Measurements from ENCODE around the gene FEV.

- TF ChIP-seq, protein P1, sequence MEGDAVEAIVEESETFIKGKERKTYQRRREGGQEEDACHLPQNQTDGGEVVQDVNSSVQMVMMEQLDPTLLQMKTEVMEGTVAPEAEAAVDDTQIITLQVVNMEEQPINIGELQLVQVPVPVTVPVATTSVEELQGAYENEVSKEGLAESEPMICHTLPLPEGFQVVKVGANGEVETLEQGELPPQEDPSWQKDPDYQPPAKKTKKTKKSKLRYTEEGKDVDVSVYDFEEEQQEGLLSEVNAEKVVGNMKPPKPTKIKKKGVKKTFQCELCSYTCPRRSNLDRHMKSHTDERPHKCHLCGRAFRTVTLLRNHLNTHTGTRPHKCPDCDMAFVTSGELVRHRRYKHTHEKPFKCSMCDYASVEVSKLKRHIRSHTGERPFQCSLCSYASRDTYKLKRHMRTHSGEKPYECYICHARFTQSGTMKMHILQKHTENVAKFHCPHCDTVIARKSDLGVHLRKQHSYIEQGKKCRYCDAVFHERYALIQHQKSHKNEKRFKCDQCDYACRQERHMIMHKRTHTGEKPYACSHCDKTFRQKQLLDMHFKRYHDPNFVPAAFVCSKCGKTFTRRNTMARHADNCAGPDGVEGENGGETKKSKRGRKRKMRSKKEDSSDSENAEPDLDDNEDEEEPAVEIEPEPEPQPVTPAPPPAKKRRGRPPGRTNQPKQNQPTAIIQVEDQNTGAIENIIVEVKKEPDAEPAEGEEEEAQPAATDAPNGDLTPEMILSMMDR (conservative IDR thresholded peaks at IDR 0.05 in 1 of 2, IDR thresholded peaks at IDR 0.05 in 1 of 2; ENCODE audit: low read depth in 1 of 2, low read length in 2 of 2), result no peak
- TF ChIP-seq EZH2 (IDR thresholded peaks at IDR 0.05; ENCODE audit: low read length, missing control alignments), result no peak
Observed at GRCh38 chr2:219019436-219019835, 34.5 kb upstream of the FEV start.
